Measurements from ENCODE around the gene SPG21. TPM values are rescaled to one million over a fixed set of nuclear protein-coding genes. Genes with fewer than 3 reads are reported as not detected.

The SPG21 gene
- total RNA-seq, 1 donor from 2014 or later, result 82.7 TPM

- Mint-ChIP-seq H3K4me3 (ENCODE audit: unreplicated experiment) (no peak overlapping the region), H3K36me3 (ENCODE audit: unreplicated experiment) (no peaks in the 10 kb centered on the region), H3K4me1 (ENCODE audit: low read depth, unreplicated experiment) (peaks cover 5% of the 10 kb centered on the region), H3K27me3 (ENCODE audit: unreplicated experiment) (peaks cover 5% of the 10 kb centered on the region), H3K9me3 (ENCODE audit: unreplicated experiment) (no peaks in the 10 kb centered on the region), H3K27ac (ENCODE audit: unreplicated experiment) (no peak overlapping the region)
- DNase-seq, result no peak
- no peak for TF ChIP-seq CTCF (IDR thresholded peaks at IDR 0.05; ENCODE audit: partially characterized antibody, unreplicated experiment)
Measured at GRCh38 chr15:65033659-65034269, 44.0 kb upstream of the SPG21 start.

GRCh38 chr15:65032801-65033537 lies 43.3 kb upstream of the SPG21 start:
- H3K27ac Mint-ChIP-seq (ENCODE audit: unreplicated experiment), result peak overlapping the region; percentile 72
- H3K4me3 Mint-ChIP-seq (ENCODE audit: unreplicated experiment), result peak overlapping the region; percentile 42
- no peaks in the 10 kb centered on the region for H3K9me3 Mint-ChIP-seq (ENCODE audit: unreplicated experiment)
- TF ChIP-seq CTCF (IDR thresholded peaks at IDR 0.05; ENCODE audit: partially characterized antibody, unreplicated experiment), result peak; percentile 73
- peaks cover 10% of the 10 kb centered on the region for H3K4me1 Mint-ChIP-seq (ENCODE audit: low read depth, unreplicated experiment)
- H3K36me3 Mint-ChIP-seq (ENCODE audit: unreplicated experiment), result no peaks in the 10 kb centered on the region
- peaks cover 5% of the 10 kb centered on the region for H3K27me3 Mint-ChIP-seq (ENCODE audit: unreplicated experiment)
- peak; percentile 77 for DNase-seq

DNA sequence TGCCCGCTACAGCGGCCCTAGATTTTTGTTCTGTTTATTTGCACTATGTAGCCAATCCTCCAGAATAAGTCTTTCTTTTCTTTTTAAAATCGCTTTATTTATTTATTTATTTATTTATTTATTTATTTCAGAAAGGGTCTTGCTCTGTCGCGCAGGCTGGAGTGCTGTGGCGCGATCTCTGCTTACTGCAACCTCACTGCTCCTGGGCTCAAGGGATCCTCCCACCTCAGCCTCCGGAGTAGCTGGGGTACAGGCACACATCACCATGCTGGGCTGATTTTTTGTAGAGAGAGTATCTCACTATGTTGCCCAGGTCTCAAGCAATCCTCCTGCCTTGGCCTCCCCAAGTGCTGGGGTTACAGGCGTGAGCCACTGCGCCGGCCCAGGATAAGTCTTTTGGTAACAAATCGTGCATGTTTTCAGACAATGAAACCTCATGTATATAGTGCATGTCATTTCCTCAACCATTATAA lies 40.1 kb upstream of the SPG21 start:
- Mint-ChIP-seq H3K27me3 (ENCODE audit: unreplicated experiment) (peaks cover 5% of the 10 kb centered on the region), H3K27ac (ENCODE audit: unreplicated experiment) (no peak overlapping the region), H3K9me3 (ENCODE audit: unreplicated experiment) (no peaks in the 10 kb centered on the region), H3K36me3 (ENCODE audit: unreplicated experiment) (no peaks in the 10 kb centered on the region), H3K4me3 (ENCODE audit: unreplicated experiment) (peak overlapping the region; percentile 38), H3K4me1 (ENCODE audit: low read depth, unreplicated experiment) (peaks cover 10% of the 10 kb centered on the region)
- TF ChIP-seq CTCF (IDR thresholded peaks at IDR 0.05; ENCODE audit: partially characterized antibody, unreplicated experiment), result no peak
- DNase-seq, result no peak

DNA sequence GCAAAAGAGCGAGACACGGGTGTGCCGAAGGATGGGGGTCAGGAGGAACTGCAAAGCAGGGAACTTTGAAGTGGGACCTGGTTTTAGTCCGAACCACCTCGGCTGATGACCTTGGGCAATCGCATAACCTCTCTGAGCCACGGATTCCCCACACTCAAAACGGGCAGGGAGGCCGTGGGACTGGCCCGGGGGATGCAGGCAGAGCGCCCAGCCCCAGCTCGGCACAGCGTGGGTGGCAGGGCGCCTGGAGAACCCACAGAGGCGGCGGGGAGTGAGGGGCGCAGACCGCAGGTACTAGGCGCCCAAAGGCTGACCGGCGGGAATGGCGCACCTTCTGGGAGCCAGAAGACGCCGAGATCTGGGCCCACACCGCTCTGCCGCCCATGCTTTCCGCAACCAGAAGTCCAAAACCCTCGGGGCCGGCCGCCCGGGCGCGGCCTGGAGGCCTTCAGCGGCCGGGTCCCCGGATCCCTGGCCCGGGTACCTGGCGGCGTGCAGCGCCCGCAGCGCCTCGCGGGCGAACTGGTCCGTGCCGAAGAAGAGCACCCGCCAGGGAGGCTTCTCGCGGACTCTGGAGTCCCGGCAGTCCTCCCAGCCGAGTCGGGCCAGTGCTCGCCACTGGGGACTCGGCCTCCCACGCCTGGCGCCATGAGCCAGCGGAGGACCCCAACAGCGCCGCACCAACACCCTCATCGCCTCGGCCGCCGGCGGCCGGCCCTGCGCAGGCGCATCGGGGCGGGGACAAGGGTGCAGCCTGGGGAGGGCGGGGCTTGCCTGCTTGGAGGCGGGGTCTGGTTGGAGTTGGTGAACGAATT lies 39.4 kb upstream of the SPG21 start, which contains the start of gene MTFMT:
Gene MTFMT, minus strand, starts transcription at position 719 of the 815 bp plus-strand sequence. Its CDS starts 26 bp downstream, at position 693.
- Mint-ChIP-seq H3K4me3 (ENCODE audit: unreplicated experiment) (peak within 1 kb of the TSS; percentile 92), H3K27ac (ENCODE audit: unreplicated experiment) (peak within 1 kb of the TSS; percentile 22), H3K36me3 (ENCODE audit: unreplicated experiment) (no peaks in the 10 kb centered on the region), H3K4me1 (ENCODE audit: low read depth, unreplicated experiment) (peaks cover 8% of the 10 kb centered on the region), H3K27me3 (ENCODE audit: unreplicated experiment) (peaks cover 5% of the 10 kb centered on the region), H3K9me3 (ENCODE audit: unreplicated experiment) (no peaks in the 10 kb centered on the region)
- no peak for TF ChIP-seq CTCF (IDR thresholded peaks at IDR 0.05; ENCODE audit: partially characterized antibody, unreplicated experiment)
- DNase-seq, result peak; percentile 97

All from glutamatergic neuron (in vitro differentiated cells).